K562 (cell line): ENCODE data around the gene P2RX1.

Experiments
- MLX ChIP-seq, 2 experiments: fragments of 450-650 bp in 1 of 2; sonication (generic) in 1 of 2; formaldehyde crosslinking; conservative IDR thresholded peaks; 2 replicates each; pipeline versions ENCODE4 v1.4.0 to v1.8.1; 2020 to 2022; ENCODE audit warnings: mild to moderate bottlenecking in 1 of 2, missing genetic modification reagents in 1 of 2
- NFXL1 ChIP-seq: fragments of 450-650 bp; formaldehyde crosslinking; IDR thresholded peaks from 2 replicates; pipeline ENCODE4 v1.4.0; 2021; ENCODE audit warnings: mild to moderate bottlenecking
- PATZ1 ChIP-seq: fragments of 250-450 bp; sonication (Bioruptor Pico); IDR thresholded peaks from 2 replicates; pipeline ENCODE4 v1.5.0; 2020; ENCODE audit warnings: mild to moderate bottlenecking, borderline replicate concordance
- RB1 ChIP-seq: fragments of 450-650 bp; IDR thresholded peaks from 2 replicates; pipeline ENCODE4 v1.6.1; 2017; ENCODE audit warnings: low read depth, mild to moderate bottlenecking

GRCh38 chr17:3961564-3962047, 45.3 kb upstream of the P2RX1 start:
- no peak for TF ChIP-seq PATZ1
- TF ChIP-seq NFXL1 (CRISPR knock-in tag) = no peak
- no peak for TF ChIP-seq MLX (CRISPR knock-in tag; conservative IDR thresholded peaks at IDR 0.05)
- TF ChIP-seq RB1 = no peak
